Testis (tissue), 3 donors: ENCODE data around the gene PPP1R9A. TPM values are rescaled to one million over a fixed set of nuclear protein-coding genes. Genes with fewer than 3 reads are reported as not detected.

Experiments
- DNase-seq: peaks from one replicate; pipeline ENCODE4 v3.0.0-alpha.2; 2019
- H3K27ac ChIP-seq, 2 donors: fragments of 200-600 bp; sonication (generic); one replicate each; pipeline ENCODE4 v1.5.1; 2019
- H3K27me3 ChIP-seq: fragments of 200-600 bp; sonication (generic); one replicate; pipeline ENCODE4 v1.5.1; 2019
- H3K36me3 ChIP-seq: fragments of 200-600 bp; sonication (generic); one replicate; pipeline ENCODE4 v1.5.1; 2017; ENCODE audit warnings: low read depth; ENCODE audit errors: missing control alignments
- H3K4me1 ChIP-seq: fragments of 200-600 bp; sonication (generic); one replicate; pipeline ENCODE4 v1.5.1; 2019
- H3K4me3 ChIP-seq, 2 donors: fragments of 200-600 bp; sonication (generic); one replicate each; pipeline ENCODE4 v1.5.1; 2017 to 2019
- H3K9me3 ChIP-seq: fragments of 200-600 bp; sonication (generic); one replicate; pipeline ENCODE4 v1.5.1; 2017
- CTCF ChIP-seq, 3 experiments: fragments of 450-650 bp in 2 of 3; fragments of 200-600 bp in 1 of 3; sonication (generic) in 1 of 3; IDR thresholded peaks; one replicate each; pipeline ENCODE4 v1.5.1; 2016 to 2019; ENCODE audit warnings: antibody characterized with exemption in 3 of 3, mild to moderate bottlenecking in 2 of 3, moderate library complexity in 1 of 3
- POLR2A ChIP-seq: fragments of 450-650 bp; IDR thresholded peaks from one replicate; pipeline ENCODE4 v1.6.1; 2017; ENCODE audit warnings: antibody characterized with exemption, mild to moderate bottlenecking, moderate library complexity
- WGBS, 2 donors: methylation state at CpG; one replicate each; pipeline ENCODE4 v1.1.5; 2018; 5-methylcytosine and 5-hydroxymethylcytosine counted together
- intact Hi-C: fragments of 100-400 bp; cut with DNase I; formaldehyde crosslinking; loops from one replicate; pipeline ENCODE4 v1.15.1; 2023; ENCODE audit warnings: low total_unique reads
- polyA plus RNA-seq: library from polyadenylated mRNA; stranded (reverse); fragments of 350-450 nt; fragmentation: Illumina TruSeq; extraction: RNeasy Lipid Tissue Mini Kit (QIAGEN cat#74804); gene quantifications from one replicate; pipeline ENCODE4 v1.2.3, GENCODE V29; 2014; ENCODE audit warnings: low read depth, low replicate concordance; ENCODE audit not compliant: insufficient read depth
- total RNA-seq, 2 donors: library from RNA; depleted of rRNA; stranded (reverse); fragments of >200 nt; gene quantifications; one replicate each; pipeline ENCODE4 v1.2.3, GENCODE V29; 2016

The PPP1R9A gene
- total and polyA plus RNA-seq, 3 donors from 2014 or later, result 16.7 to 47.8 (median 47.0) TPM

- Histone ChIP-seq H3K4me3 (no peak overlapping the region), H3K4me1 (no peaks in the 10 kb centered on the region), H3K36me3 (no peaks in the 10 kb centered on the region), H3K9me3 (no peaks in the 10 kb centered on the region), H3K27ac (no peak overlapping the region), H3K27me3 (no peaks in the 10 kb centered on the region)
- WGBS, 2 donors, result 56 to 60% methylated on average over 6 of the region's 6 CpGs
- no peak for DNase-seq
- intact Hi-C loops, result no loop called here
- TF ChIP-seq POLR2A (no peak), CTCF (IDR thresholded peaks at IDR 0.05) (no peak)
Observed at GRCh38 chr7:95066737-95067530, 159.5 kb downstream of the PPP1R9A start.

- DNase-seq, result no peak
- H3K36me3 ChIP-seq, result no peaks in the 10 kb centered on the region
- H3K4me1 ChIP-seq, result no peaks in the 10 kb centered on the region
- H3K27me3 ChIP-seq, result no peaks in the 10 kb centered on the region
- WGBS, 2 donors, result 60% methylated on average over 4 of the region's 4 CpGs
- TF ChIP-seq CTCF (IDR thresholded peaks at IDR 0.05) (no peak), POLR2A (no peak)
- intact Hi-C loops, result no loop called here
- H3K27ac ChIP-seq, result no peak overlapping the region
- no peak overlapping the region for H3K4me3 ChIP-seq
- H3K9me3 ChIP-seq, result no peaks in the 10 kb centered on the region
Observed at GRCh38 chr7:95088536-95089215, 181.3 kb downstream of the PPP1R9A start.

- Histone ChIP-seq H3K27me3 (no peaks in the 10 kb centered on the region), H3K9me3 (no peaks in the 10 kb centered on the region), H3K4me1 (no peaks in the 10 kb centered on the region), H3K27ac (no peak overlapping the region), H3K4me3 (no peak overlapping the region), H3K36me3 (no peaks in the 10 kb centered on the region)
- WGBS, 2 donors, result 85 to 86% methylated on average over 4 of the region's 4 CpGs
- TF ChIP-seq POLR2A (no peak), CTCF (IDR thresholded peaks at IDR 0.05) (no peak)
- intact Hi-C loops, result no loop called here
- no peak for DNase-seq
Observed at GRCh38 chr7:95089414-95090315, 182.3 kb downstream of the PPP1R9A start.

- H3K4me3 ChIP-seq, result no peak overlapping the region
- H3K36me3 ChIP-seq, result no peaks in the 10 kb centered on the region
- H3K4me1 ChIP-seq, result no peaks in the 10 kb centered on the region
- H3K27ac ChIP-seq, result no peak overlapping the region
- H3K27me3 ChIP-seq, result no peaks in the 10 kb centered on the region
- intact Hi-C loops, result no loop called here
- TF ChIP-seq CTCF (IDR thresholded peaks at IDR 0.05) (no peak), POLR2A (no peak)
- no peaks in the 10 kb centered on the region for H3K9me3 ChIP-seq
- WGBS, 2 donors, result 47% methylated on average over 1 of the region's 1 CpG
- DNase-seq, result no peak
Observed at GRCh38 chr7:95092324-95092723, 184.9 kb downstream of the PPP1R9A start.
